ENCODE data around the gene GSN.

GSN gene

DNA sequence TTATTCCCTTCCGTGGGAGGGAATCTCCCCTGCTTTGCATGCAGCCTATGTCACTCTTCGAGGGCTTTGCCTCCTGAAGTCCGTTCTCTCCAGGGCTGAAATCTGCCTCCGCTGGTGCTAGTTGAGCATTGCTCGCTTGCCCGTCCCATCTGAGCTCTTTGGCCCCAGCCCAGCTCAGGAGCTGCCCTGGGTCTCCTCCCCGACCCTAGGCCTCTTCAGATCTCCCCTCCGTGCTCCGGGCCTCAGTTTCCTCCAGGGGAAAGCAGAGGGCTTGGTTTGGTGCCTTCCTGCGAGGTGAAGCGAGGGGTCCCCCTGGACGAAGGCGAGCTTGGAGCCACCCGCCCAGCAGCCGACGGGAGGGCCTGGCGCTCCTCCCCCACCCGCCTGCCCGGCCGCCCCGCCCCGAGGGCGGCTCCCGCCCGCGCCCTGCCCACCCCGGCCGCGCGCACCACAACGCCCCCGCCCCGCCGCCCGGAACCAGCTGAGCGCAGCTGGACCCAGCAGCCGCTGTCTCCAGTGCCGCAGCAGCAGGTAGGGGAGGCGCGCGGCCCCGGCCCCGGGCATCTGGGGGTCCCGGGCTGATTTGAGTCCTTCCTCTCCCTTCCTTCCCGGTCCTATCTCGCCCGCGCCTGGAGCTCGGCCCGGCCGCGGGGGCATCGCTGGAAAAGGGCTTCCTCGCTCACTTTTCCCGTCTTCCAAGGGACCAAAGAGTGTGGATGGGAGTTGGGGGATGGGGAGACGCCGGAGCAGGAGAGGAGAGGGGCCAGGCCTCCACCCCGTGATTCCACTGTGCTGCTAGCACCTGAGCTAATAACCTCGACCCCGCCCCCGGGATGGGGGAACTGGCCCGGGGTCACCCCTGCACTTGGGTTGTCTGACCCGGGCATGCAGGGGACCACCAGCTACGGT, at the start of gene GSN:
GSN (plus strand) TSS at position 474 of the 909 bp plus-strand sequence. CDS start 33,810 bp downstream, outside the sequence.
- DNase-seq (ENCODE audit: low read depth): no peak

DNA sequence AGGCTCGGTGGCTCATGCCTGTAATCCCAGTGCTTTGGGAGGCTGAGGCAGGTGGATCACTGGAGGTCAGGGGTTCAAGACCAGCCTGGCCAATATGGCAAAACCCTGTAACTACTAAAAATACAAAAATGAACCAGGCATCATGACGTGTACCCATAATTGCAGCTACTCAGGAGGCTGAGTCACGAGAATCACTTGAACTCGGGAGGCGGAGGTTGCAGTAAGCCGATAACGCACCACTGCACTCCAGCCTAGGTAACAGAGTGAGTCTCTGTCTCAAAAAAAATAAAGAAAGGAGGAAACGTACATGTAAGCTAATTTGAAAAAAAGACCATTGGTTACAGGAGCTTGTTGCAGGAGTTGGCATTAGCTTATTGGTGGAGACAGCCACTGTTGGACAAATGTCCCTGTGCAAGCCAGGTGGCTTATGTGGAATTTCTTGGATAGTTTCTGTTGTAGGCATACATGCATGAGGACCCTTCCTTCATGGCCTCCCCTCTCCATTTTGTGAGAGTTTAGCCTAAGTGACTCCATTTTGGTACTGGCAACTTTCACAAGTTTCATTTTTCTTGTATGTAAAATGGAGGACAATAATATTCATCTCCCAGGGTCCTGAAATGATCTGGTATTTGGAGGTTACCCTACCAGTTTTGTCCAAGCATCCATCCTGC, 49.5 kb upstream of the GSN start:
- no peak for DNase-seq (ENCODE audit: low read depth)

DNA sequence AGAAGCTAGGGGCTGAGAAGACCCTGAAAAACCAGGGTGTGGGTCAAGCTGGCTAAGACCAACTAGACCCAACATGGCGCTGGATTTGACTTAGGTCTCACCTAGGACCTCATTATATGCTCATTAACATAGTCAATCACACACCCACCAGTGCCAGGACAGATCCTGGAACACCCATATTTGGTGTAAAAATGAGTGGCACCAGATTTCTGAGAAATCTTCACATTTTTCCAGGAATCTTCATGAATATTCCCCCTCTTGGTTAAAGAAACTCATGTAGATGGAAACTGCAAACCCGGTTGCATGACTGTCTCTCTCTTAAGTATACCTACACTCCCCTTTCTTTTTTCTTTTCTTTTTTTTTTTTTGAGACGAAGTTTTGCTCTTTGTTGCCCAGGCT, 48.4 kb upstream of the GSN start:
- no peak for DNase-seq (ENCODE audit: low read depth)

DNA sequence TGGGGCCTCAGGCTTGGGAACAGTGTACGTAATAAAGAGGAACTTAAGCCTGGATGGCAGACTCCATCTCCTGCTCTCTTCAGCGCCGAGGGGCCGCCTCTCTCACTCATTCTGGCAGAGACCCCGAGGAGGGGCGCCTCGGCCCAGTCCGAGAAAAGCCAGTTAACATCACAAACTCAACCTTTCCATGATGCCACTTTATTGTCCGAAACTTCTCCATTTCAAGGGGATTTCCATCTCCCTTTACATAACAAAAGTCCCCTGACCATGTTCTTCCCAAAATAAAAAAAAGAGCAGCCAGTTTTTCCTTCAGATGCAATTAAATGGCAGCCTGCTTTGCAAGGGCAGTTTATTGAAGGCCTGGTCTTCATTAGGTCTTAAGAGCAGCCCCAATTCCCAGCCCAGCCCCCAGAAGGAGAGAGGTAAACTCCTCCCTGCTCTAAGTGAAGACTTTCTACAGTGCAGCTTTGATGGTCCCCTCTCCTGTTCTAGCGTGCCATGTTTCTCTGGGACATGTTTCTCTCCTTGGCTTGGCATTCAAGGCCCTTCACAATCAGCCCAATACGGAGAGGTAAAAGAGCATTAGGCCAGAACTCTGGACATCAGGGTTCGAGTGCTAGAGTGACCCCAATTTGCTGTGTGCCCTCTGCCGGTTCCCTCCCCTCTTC, 46.8 kb upstream of the GSN start:
- DNase-seq (ENCODE audit: low read depth): no peak

DNA sequence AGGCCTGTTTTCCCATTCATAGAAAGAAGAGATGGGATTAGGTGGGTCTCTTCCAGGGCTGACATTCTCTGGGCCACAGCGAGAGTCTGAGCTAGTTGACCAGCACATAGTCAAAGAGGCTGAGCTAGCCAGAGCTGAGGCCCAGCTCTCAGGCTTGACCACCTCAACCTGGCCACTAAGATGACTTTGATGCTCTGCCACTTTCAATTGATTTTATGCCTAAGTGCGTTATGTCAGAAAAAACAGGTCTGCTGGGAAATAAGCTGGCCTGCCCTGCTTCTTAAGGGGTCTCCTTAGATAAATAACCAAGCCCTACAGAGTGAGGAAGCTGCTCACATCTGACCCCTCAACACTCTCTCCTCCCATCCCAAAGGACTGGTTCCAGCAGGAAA, 46.3 kb upstream of the GSN start:
- no peak for DNase-seq (ENCODE audit: low read depth)

- no peak for DNase-seq (ENCODE audit: low read depth)
These were observed 45.3 kb upstream of the GSN start for GRCh38 chr9:121222524-121223171.

DNA sequence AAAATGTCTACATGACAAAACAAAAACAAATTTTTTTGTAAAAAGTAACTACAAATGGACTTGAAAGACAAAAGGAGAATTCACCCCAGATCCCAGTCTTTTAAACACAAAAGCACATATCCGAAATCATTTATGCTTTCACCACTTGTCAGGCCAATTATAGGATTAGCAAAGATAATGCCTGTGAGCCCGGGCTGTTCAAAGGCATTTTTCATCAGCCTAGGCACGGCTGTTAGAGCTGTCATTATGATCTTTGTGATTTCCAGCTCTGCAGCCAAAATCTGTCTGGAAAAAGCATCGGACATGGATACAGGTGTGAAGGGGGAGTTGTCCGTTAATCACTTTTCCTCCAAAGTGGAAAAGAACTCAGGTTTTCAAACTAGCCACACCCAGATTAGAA, 42.7 kb upstream of the GSN start:
- DNase-seq (ENCODE audit: low read depth): no peak

GRCh38 chr9:121226175-121226574, 41.8 kb upstream of the GSN start:
- DNase-seq (ENCODE audit: low read depth): no peak

DNA sequence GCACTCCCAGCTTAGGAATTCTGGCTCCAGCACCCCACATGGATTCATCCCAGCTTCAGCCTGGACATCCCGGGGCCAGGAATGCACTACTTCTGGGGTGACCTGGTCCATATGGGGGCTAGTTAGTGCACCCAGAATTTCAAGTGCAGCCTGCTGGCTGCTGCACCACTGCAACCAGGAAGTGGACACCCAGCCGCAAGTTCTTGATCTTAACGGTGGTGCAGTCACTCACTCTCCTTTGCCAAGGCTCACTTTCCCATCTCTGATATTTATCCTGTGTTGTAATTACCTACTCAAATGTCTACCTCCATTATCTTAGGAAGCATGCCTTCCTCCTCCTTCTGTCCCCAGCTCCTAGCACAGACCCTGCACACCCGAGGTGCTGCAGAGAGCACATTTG, 40.1 kb upstream of the GSN start:
- no peak for DNase-seq (ENCODE audit: low read depth)

DNA sequence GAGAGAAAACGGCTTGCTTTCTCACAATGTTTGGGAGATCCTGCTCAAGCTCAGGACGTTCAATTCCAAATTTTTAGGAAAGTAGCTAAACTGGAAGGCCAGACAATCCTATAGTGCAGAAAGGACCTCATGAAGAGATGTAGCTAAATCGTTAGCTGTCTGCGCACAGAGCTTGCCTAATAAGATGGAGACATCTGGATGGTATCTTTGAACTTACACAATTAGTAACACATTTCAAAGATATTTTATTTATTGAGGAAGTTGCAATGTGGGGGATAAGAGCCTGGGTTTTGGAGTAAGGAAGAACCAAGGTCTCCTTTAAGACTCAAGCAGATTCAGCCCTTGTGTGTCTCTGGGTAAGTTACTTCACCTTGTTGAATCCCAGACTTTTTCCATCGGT, 37.7 kb upstream of the GSN start:
- no peak for DNase-seq (ENCODE audit: low read depth)

DNA sequence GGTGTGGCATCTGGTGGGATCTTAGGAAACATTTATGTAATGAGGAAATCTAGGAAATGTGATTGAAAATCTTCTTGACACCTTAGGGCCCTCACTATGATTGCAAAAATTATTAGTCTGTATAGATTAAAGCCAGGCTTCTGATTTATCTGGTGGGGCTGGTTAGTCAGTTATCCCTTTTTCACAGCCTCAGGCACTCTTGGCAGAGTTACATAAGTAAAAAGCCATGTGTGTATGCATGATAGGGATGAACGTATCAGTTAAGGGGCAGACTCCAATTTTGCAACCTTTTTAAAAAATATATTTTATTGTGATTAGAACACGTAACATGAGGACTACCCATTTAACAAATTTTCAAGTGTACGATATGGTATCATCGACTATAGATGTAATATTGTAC, 35.7 kb upstream of the GSN start:
- no peak for DNase-seq (ENCODE audit: low read depth)

- DNase-seq (ENCODE audit: low read depth): no peak
These were observed 33.8 kb upstream of the GSN start for GRCh38 chr9:121233906-121234831.

DNA sequence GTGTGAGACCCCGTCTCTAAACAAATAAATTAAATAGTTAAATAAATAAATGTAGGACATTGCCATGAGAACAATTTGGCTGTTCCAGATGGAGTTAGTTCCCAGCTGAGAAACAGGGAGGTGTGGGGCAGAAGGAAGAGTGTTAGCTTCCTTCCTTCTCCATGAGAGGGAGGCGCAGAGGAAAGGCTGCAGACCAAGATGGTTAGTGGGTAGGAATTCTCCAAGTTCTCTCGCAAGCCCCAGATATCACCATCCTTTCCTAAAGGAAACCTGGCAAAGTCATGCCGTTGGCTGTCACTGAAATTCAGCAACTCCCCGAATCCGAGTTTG, 33.2 kb upstream of the GSN start:
- DNase-seq (ENCODE audit: low read depth): no peak

GRCh38 chr9:121235512-121235911, 32.5 kb upstream of the GSN start:
- no peak for DNase-seq (ENCODE audit: low read depth)

DNA sequence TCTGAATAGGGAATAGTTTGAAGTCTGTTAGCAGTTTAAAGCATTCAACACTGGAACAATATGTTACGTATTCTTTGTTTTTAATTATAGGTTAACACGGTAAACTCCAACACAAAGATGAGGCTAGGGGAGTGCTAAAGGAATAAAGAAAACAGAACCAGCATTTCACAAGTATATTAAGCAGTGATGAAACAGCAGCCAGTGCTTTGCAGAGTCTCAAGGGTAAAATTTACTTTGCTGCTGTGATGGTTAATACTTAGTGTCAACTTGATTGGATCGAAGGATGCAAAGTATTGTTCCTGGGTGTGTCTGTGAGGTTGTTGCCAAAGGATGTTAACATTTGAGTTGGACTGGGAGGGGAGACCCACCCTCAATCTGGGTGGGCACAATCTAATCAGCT, 30.0 kb upstream of the GSN start:
- DNase-seq (ENCODE audit: low read depth): no peak

GRCh38 chr9:121239071-121239470, 28.9 kb upstream of the GSN start:
- no peak for DNase-seq (ENCODE audit: low read depth)

DNA sequence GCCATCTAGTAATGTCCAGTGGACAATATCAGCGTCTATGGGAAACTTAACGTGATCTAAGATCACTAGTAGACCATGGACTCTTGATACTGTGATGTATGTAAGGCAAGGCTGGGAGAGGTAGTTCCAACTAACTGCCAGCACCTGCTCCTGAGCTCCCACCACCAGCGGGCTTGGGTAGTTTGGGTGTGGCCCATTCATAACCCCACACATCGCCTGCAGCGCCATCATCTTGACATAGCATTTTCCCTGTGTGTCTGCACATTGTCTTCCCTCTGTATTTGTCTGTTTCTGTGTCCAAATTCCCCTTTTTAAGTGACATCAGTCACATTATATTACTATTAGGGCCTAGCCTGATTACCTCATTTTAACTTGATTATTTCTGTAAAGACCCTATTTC, 28.1 kb upstream of the GSN start:
- no peak for DNase-seq (ENCODE audit: low read depth)

DNA sequence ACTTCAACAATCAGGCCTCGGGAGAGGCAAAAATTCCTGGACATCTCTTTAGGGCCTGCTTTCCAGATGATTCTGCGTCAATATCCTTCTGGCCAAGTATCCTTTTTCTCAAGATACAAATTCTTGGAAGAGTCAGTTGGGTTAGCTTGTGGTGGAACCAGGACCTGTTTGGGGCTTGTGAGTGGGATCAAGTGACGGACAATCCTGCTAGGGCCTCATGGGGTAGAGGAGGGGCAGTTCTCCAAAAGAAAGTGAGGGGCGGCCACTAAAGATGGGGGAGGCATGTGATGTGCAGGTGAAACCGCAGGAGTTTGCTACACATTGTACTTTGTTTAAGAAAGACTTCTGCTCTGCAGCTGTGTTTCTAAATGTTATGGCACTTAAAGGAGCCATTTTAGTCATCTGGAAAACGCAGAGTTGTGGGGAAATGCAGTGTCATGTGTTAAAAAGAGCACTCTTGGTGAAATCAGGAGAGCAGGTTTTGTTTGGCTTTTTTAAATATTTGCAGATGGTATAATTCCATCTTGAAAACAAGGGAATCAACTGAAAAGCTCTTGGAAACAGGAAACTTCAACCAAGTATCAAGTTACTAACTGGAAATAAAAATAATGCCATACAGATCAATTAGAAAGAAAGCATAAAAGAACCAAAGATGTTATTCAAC, 27.4 kb upstream of the GSN start:
- no peak for DNase-seq (ENCODE audit: low read depth)

DNA sequence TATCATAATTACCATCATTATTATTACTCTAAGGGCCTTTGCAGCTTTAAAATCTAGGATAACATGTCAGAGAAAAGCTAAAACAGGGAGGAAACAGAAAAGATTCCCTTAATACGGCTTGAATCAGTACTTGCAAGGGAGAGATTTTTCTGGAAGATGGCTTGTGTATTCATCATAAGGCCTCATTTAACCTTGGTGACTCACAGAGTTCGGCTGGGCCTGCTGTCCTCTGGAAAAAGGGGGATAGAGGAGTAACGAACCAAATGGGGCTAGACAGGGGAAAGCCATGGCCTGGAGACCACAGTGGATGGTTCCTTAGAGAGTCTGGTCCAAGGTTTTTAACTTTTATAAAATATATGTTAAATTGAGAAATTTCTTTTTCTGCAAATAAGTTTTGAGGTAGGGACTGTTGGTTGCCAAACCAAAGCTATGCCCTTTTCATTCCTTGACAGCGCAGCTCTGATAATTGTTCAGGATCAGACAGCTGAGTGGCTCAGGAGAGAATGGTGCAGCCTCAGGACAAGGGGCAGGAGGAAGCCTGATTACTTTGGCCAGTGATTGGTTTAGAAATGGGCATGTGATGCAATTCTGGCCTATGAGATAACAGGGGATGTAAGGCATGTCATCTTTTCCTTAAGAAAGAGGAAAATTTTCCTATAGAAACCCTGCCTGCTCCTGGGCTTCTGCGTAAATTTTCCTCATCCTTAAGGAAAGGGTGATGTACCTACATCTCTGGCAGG, 25.6 kb upstream of the GSN start:
- no peak for DNase-seq (ENCODE audit: low read depth)

DNA sequence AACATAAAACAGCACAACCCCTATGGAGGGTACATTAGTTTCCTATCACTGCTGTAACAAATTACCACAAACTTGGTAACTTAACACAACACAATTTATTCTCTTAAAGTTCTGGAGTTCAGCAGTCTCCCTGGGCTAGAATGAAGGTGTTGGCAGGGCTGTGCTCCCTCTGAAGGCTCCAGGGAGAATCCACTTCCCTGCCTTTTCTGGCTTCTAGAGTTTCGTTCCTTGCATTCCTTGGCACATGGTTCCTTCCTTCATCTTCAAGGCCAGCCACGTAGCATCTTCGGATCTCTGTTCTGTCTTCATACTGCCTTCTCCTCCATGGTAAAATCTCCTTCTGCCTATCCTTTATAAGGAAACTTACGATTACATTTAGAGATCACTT, 25.0 kb upstream of the GSN start:
- no peak for DNase-seq (ENCODE audit: low read depth)
